Loucy (cell line): Measurements from ENCODE around the gene PYGB.

Experiments
- EZH2phosphoT487 ChIP-seq: fragments of 200-600 bp; IDR thresholded peaks from 2 replicates; pipeline ENCODE4 v1.6.1; 2018; ENCODE audit warnings: antibody characterized with exemption, mild to moderate bottlenecking, moderate library complexity, borderline replicate concordance
- TF ChIP-seq, protein P1 (sequence below): fragments of 200-600 bp; sonication (generic); conservative IDR thresholded peaks from 2 replicates; pipeline ENCODE4 v1.5.1; 2014; ENCODE audit warnings: mild to moderate bottlenecking, antibody characterized with exemption, low read length

GRCh38 chr20:25239387-25240370 is 8.2 kb upstream of the PYGB start:
- TF ChIP-seq, protein P1, sequence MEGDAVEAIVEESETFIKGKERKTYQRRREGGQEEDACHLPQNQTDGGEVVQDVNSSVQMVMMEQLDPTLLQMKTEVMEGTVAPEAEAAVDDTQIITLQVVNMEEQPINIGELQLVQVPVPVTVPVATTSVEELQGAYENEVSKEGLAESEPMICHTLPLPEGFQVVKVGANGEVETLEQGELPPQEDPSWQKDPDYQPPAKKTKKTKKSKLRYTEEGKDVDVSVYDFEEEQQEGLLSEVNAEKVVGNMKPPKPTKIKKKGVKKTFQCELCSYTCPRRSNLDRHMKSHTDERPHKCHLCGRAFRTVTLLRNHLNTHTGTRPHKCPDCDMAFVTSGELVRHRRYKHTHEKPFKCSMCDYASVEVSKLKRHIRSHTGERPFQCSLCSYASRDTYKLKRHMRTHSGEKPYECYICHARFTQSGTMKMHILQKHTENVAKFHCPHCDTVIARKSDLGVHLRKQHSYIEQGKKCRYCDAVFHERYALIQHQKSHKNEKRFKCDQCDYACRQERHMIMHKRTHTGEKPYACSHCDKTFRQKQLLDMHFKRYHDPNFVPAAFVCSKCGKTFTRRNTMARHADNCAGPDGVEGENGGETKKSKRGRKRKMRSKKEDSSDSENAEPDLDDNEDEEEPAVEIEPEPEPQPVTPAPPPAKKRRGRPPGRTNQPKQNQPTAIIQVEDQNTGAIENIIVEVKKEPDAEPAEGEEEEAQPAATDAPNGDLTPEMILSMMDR = no peak
- no peak for TF ChIP-seq EZH2phosphoT487
